ENCODE data around the gene SDK1.
"Not testable (repeated sequence)": the region's sequence is repeated elsewhere in the genome, so short reads cannot be mapped to it uniquely, and the experiment has no call there.

Gene SDK1

GRCh38 chr7:3733541-3734140 is 432.6 kb downstream of the SDK1 start:
- no peak for DNase-seq (ENCODE audit: low spot score)

- DNase-seq (ENCODE audit: low spot score) = no peak
These were observed 437.9 kb downstream of the SDK1 start for GRCh38 chr7:3738964-3739363.

- no peak for DNase-seq (ENCODE audit: low spot score)
These were observed 438.9 kb downstream of the SDK1 start for GRCh38 chr7:3739983-3740382.

- DNase-seq (ENCODE audit: low spot score) = no peak
These were observed 446.4 kb downstream of the SDK1 start for GRCh38 chr7:3747467-3747866.

GRCh38 chr7:3748389-3748788 is 447.3 kb downstream of the SDK1 start:
- DNase-seq (ENCODE audit: low spot score) = no peak

- no peak for DNase-seq (ENCODE audit: low spot score)
These were observed 452.8 kb downstream of the SDK1 start for GRCh38 chr7:3753868-3754267.

GRCh38 chr7:3754493-3755341 is 453.7 kb downstream of the SDK1 start:
- no peak for DNase-seq (ENCODE audit: low spot score)

GRCh38 chr7:3755778-3756453 is 454.9 kb downstream of the SDK1 start:
- DNase-seq (ENCODE audit: low spot score) = not testable (repeated sequence)

- no peak for DNase-seq (ENCODE audit: low spot score)
These were observed 456.0 kb downstream of the SDK1 start for GRCh38 chr7:3757059-3757458.

GRCh38 chr7:3760651-3761050 is 459.6 kb downstream of the SDK1 start:
- DNase-seq (ENCODE audit: low spot score) = no peak

GRCh38 chr7:3762146-3762831 is 461.2 kb downstream of the SDK1 start:
- DNase-seq (ENCODE audit: low spot score) = no peak

- DNase-seq (ENCODE audit: low spot score) = no peak
These were observed 467.1 kb downstream of the SDK1 start for GRCh38 chr7:3767917-3768777.

GRCh38 chr7:3771906-3772305 is 470.9 kb downstream of the SDK1 start:
- no peak for DNase-seq (ENCODE audit: low spot score)

GRCh38 chr7:3778345-3778744 is 477.3 kb downstream of the SDK1 start:
- DNase-seq (ENCODE audit: low spot score) = no peak

GRCh38 chr7:3780016-3780415 is 479.0 kb downstream of the SDK1 start:
- no peak for DNase-seq (ENCODE audit: low spot score)

- DNase-seq (ENCODE audit: low spot score) = no peak
These were observed 479.5 kb downstream of the SDK1 start for GRCh38 chr7:3780525-3780924.

GRCh38 chr7:3781607-3782006 is 480.6 kb downstream of the SDK1 start:
- DNase-seq (ENCODE audit: low spot score) = no peak

- no peak for DNase-seq (ENCODE audit: low spot score)
These were observed 486.7 kb downstream of the SDK1 start for GRCh38 chr7:3787717-3788264.

- no peak for DNase-seq (ENCODE audit: low spot score)
These were observed 489.8 kb downstream of the SDK1 start for GRCh38 chr7:3790803-3791202.

- DNase-seq (ENCODE audit: low spot score) = no peak
These were observed 490.3 kb downstream of the SDK1 start for GRCh38 chr7:3791327-3791726.

- no peak for DNase-seq (ENCODE audit: low spot score)
These were observed 494.1 kb downstream of the SDK1 start for GRCh38 chr7:3795141-3795540.
